Embryonic facial prominence (tissue), 1 donor: ENCODE data around the gene KRT15.

Experiments
- DNase-seq: peaks from one replicate; pipeline ENCODE4 v3.0.0-alpha.2; 2016; ENCODE audit errors: extremely low spot score

The KRT15 gene

GRCh38 chr17:41483531-41483930, 35.2 kb downstream of the KRT15 start:
- DNase-seq, result no peak

- no peak for DNase-seq
These were observed 37.7 kb downstream of the KRT15 start, which contains the start of gene KRT35 for GRCh38 chr17:41481036-41481435. Gene KRT35, minus strand, starts transcription at chr17:41481151. Its CDS starts 54 bp downstream, at chr17:41481097.

DNA sequence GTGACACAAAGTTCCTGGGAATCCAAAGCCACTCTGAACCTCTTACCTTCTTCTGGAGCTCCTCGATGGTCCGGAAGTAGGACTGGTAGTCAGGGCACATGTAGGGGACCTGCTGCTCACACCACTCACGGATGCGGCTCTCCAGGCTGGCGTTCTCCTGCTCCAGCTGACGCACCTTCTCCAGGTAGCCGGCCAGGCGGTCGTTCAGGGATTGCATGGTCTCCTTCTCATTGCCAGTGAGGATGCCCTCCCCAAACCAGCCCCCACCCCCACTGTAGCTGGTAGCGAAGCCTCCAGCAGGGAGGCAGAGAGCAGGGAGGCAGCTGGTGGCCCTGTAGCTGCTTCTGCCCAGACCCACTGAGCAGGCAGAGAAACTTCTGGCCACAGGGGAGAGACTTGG, 38.1 kb downstream of the KRT15 start:
- DNase-seq, result no peak

DNA sequence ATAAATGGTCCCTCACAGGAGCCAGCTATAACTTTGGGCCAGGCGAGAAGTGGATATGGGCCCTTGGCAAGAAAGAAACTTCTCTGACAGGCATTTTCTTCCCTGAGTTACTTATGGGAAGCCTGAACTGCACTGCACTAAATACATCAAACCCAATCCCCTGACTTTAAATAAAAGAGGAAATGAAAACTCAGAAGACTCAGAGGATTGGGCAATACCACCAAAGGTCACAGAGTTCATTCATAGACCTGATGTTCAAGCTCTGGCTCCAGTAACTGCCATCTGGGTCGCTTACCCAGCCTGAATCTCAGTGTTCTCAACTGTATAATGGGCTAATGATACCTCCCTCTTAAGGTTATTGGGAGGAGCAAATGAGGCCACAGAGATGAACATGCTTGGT, 38.6 kb downstream of the KRT15 start:
- no peak for DNase-seq

- DNase-seq, result no peak
These were observed 40.5 kb downstream of the KRT15 start for GRCh38 chr17:41478237-41478636.

- no peak for DNase-seq
These were observed 41.5 kb downstream of the KRT15 start for GRCh38 chr17:41476866-41477815.

GRCh38 chr17:41475421-41475820, 43.3 kb downstream of the KRT15 start:
- DNase-seq, result no peak

DNA sequence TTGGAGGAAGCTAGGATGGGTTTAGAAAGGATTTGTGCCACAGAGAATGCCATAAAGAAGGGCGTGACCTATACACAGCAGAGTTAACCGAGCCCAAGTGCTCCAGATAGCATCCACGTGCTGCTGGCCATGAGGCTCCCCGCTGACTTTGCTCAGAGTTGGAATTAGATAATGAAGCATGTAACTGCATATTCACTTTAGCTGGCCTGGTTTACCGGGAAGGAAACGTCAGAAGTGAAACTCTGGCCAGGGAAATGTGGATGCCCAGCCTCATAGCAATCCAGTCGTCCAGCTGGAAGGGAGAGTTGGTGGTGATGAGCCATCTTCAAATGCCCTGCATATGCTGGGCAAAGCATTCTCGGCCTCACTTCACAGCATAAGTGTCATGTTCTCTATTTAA, 43.8 kb downstream of the KRT15 start:
- DNase-seq, result no peak

DNA sequence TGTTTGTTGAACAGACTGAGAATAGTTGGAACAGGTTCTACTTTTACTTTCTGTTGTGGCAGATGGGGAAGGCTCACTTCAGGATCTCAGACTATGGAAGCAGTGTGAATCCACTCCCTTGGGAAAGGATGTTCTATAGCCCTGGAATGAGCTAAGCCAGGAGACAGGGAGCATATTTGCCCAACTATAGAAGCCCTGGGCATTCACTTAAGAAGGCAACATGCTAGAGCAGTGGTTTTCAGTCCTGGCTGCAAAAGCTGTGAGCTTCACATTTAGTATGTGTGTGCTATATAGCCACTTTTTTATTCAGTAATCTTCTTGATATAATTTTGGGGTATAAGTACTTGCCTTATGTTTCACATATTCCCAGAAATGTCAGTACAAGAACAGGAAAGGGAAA, 50.3 kb downstream of the KRT15 start:
- DNase-seq, result no peak

DNA sequence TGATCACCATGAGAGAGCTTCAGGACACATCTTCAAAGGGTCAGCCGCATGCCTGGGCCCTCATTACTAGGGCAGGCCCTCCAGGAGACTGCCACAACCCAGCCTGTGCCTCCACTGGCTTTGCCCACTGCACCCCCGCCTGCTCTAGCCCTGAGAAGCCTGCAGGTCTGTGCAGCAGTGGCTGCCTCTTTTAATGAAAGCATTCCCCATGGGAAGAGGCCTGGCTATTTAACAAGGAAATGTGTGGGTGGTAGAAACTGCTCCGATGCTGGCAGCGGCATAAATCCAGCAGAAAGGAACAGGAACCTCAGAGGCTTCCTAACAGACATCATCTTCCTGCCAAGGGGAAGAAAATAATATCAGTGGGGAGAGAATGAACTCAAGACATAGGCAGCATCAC, 51.1 kb downstream of the KRT15 start:
- no peak for DNase-seq

DNA sequence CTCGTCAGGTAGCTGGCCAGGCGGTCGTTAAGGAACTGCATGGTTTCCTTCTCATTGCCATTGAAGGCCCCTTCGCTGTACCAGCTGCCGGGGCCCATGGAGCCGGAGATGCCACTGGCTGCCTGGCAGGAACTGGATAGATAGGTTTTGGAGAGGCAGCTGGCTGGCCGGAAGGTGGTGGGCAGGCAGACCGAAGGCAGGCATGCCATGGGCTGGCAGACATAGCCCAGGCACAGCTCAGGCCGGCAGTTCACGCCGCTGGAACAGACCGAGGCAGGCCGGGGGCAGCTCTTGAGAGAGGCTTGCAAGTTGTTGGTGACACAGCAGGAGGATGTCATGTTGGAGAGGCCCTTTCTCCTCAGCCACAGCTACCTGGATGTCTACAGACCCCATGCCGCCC, 51.7 kb downstream of the KRT15 start, which contains the start of gene KRT32:
KRT32 (minus strand) TSS at position 399 of the 400 bp plus-strand sequence; CDS start at position 338, 61 bp downstream.
- DNase-seq, result no peak

GRCh38 chr17:41464682-41465081, 54.0 kb downstream of the KRT15 start:
- no peak for DNase-seq

- no peak for DNase-seq
These were observed 54.5 kb downstream of the KRT15 start for GRCh38 chr17:41464173-41464572.

DNA sequence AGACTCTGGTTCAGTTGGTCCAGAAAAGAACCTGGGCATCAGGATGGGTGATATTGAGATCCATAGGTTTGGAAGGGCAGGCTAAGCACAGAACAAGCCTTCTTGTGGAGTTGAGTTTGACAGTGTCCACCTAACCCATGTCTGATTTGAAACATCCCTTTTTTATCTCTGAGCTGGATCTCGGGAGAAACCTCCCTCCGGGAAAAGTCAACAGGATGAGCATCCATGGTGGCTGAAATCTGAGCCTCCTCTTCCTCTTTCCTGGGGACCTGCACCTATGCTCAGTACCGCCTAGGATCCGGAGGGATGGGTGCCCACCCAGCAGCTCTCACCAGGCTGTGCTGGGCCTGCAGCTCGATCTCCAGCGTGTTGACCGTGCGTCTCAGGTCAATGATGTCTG, 54.9 kb downstream of the KRT15 start:
- DNase-seq, result no peak
